DOHH2 (cell line): ENCODE data around the gene SLAIN1.

ENCODE experiments used
- H3F3A ChIP-seq: fragments of 200-600 bp; sonication (generic), shearing (Covaris generic); 2 replicates; pipeline ENCODE4 v1.6.0; 2016; ENCODE audit warnings: antibody characterized with exemption, mild to moderate bottlenecking; ENCODE audit not compliant: control insufficient read depth, insufficient read depth
- H3K27ac ChIP-seq: fragments of 200-600 bp; sonication (generic); 2 replicates; pipeline ENCODE4 v1.5.1; 2014; ENCODE audit warnings: low read depth, mild to moderate bottlenecking, low read length, moderate library complexity
- H3K27me3 ChIP-seq: fragments of 200-600 bp; sonication (generic); 2 replicates; pipeline ENCODE4 v1.6.1; 2014; ENCODE audit warnings: mild to moderate bottlenecking, low read length, mixed read lengths; ENCODE audit not compliant: control insufficient read depth
- H3K36me3 ChIP-seq: fragments of 200-600 bp; sonication (generic); 2 replicates; pipeline ENCODE4 v1.6.1; 2014; ENCODE audit warnings: mild to moderate bottlenecking, low read length, moderate library complexity, mixed read lengths; ENCODE audit not compliant: control insufficient read depth
- H3K4me1 ChIP-seq: fragments of 200-600 bp; sonication (generic); 2 replicates; pipeline ENCODE4 v1.6.1; 2014; ENCODE audit warnings: mild to moderate bottlenecking, low read length, mixed read lengths; ENCODE audit not compliant: control insufficient read depth
- H3K4me2 ChIP-seq: fragments of 200-600 bp; sonication (generic); 2 replicates; pipeline ENCODE4 v1.6.0; 2014; ENCODE audit warnings: mild to moderate bottlenecking, low read length, moderate library complexity
- H3K4me3 ChIP-seq: fragments of 200-600 bp; sonication (generic); 2 replicates; pipeline ENCODE4 v1.5.1; 2014; ENCODE audit warnings: mild to moderate bottlenecking, low read length, mixed read lengths
- H3K79me2 ChIP-seq: fragments of 200-600 bp; sonication (generic); 2 replicates; pipeline ENCODE4 v1.6.1; 2014; ENCODE audit warnings: mild to moderate bottlenecking, low read length, mixed read lengths; ENCODE audit not compliant: control insufficient read depth
- H3K9me2 ChIP-seq: fragments of 200-600 bp; sonication (generic); replicated peaks from 2 replicates; pipeline ENCODE4 v1.6.1; 2014; ENCODE audit warnings: mild to moderate bottlenecking, low read length, mixed read lengths; ENCODE audit not compliant: control insufficient read depth
- H3K9me3 ChIP-seq: fragments of 200-600 bp; sonication (generic); 2 replicates; pipeline ENCODE4 v1.6.1; 2014; ENCODE audit warnings: antibody characterized with exemption, low read length, mixed read lengths; ENCODE audit not compliant: control insufficient read depth, insufficient read depth
- H4K20me1 ChIP-seq: fragments of 200-600 bp; sonication (generic); 2 replicates; pipeline ENCODE4 v1.6.0; 2014; ENCODE audit warnings: low read depth, mild to moderate bottlenecking, antibody characterized with exemption, low read length, moderate library complexity; ENCODE audit not compliant: control insufficient read depth, insufficient read depth
- EZH2phosphoT487 ChIP-seq: fragments of 200-600 bp; sonication (generic); IDR thresholded peaks from 2 replicates; pipeline ENCODE4 v1.6.1; 2017; ENCODE audit warnings: borderline replicate concordance, mild to moderate bottlenecking, antibody characterized with exemption, low read length, moderate library complexity, mixed read lengths
- TF ChIP-seq, protein P1 (sequence below): fragments of 200-600 bp; sonication (generic); IDR thresholded peaks from one replicate; pipeline ENCODE4 v1.5.1; 2014; ENCODE audit warnings: antibody characterized with exemption, mild to moderate bottlenecking, low read depth, low read length; ENCODE audit not compliant: poor library complexity, severe bottlenecking

The SLAIN1 gene

DNA sequence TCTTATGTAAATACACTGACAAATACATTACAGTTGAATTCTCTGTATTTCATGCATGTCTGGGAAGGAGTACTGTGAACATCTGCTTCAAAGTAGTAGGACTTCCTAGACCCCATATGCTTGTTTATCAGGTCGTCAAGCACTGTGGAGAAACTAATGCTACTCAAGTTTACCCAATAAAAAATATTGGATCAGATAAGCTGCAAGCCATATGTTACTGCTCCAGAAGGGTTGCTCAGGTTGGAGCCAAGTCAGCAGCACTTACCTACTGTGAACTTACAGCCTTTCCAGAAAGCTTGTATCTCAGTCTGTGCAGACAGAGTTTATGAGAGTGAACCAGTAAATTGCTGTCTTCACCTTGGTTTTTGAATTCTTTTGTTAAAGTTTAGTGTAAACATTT, 36.2 kb downstream of the SLAIN1 start:
- Histone ChIP-seq H3K36me3 (peaks cover 11% of the 10 kb centered on the region), H3K4me3 (no peak overlapping the region), H4K20me1 (no peaks in the 10 kb centered on the region), H3K4me1 (no peaks in the 10 kb centered on the region), H3F3A (no peaks in the 10 kb centered on the region), H3K4me2 (no peak overlapping the region), H3K27me3 (no peaks in the 10 kb centered on the region), H3K27ac (no peak overlapping the region), H3K79me2 (0 out of 2 replicates have a peak, but pooled peaks cover 2% of the 10 kb centered on the region), H3K9me3 (no peaks in the 10 kb centered on the region), H3K9me2 (no peaks in the 10 kb centered on the region)
- TF ChIP-seq EZH2phosphoT487, result no peak
- TF ChIP-seq, protein P1, sequence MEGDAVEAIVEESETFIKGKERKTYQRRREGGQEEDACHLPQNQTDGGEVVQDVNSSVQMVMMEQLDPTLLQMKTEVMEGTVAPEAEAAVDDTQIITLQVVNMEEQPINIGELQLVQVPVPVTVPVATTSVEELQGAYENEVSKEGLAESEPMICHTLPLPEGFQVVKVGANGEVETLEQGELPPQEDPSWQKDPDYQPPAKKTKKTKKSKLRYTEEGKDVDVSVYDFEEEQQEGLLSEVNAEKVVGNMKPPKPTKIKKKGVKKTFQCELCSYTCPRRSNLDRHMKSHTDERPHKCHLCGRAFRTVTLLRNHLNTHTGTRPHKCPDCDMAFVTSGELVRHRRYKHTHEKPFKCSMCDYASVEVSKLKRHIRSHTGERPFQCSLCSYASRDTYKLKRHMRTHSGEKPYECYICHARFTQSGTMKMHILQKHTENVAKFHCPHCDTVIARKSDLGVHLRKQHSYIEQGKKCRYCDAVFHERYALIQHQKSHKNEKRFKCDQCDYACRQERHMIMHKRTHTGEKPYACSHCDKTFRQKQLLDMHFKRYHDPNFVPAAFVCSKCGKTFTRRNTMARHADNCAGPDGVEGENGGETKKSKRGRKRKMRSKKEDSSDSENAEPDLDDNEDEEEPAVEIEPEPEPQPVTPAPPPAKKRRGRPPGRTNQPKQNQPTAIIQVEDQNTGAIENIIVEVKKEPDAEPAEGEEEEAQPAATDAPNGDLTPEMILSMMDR, result no peak

GRCh38 chr13:77737583-77738200, 40.2 kb downstream of the SLAIN1 start:
- Histone ChIP-seq H4K20me1 (no peaks in the 10 kb centered on the region), H3F3A (no peaks in the 10 kb centered on the region), H3K9me2 (no peaks in the 10 kb centered on the region), H3K36me3 (0 out of 2 replicates have a peak, but pooled peaks cover 2% of the 10 kb centered on the region), H3K4me3 (no peak overlapping the region), H3K4me1 (no peaks in the 10 kb centered on the region), H3K27me3 (no peaks in the 10 kb centered on the region), H3K4me2 (no peak overlapping the region), H3K27ac (no peak overlapping the region), H3K9me3 (no peaks in the 10 kb centered on the region), H3K79me2 (no peaks in the 10 kb centered on the region)
- TF ChIP-seq, protein P1, result no peak
- no peak for TF ChIP-seq EZH2phosphoT487

DNA sequence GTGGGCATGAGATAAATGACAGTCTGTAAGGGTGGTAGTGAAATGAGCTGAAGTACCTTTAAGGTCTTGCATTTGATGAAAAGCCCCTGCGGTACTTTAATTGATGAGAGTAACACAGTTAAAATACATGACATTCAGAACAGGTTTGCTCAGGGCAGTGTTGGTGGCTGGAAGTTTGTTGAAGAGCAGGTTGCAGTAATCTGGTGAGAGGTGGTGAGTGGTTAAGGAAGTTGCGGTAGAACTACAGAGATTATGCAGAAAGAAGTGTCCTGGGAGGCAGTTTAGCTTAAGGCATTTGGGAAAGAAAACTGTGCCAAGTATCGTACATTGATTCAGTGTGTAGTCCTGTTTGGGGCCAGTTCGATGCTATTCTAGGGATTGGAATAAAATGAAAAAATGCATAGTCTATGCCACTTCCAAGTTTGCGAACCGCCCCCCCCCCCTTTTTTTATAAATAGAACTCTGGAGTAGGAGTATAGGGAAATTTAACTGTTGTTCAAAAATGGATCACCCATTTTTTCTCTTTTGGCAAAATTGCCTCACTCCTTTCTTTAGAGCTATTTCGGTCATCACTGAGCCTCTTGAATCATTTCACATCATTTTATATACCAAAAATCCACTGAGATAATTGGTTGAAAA, 42.7 kb downstream of the SLAIN1 start:
- Histone ChIP-seq H3K27me3 (no peaks in the 10 kb centered on the region), H3K4me3 (no peak overlapping the region), H3K79me2 (no peaks in the 10 kb centered on the region), H3F3A (no peaks in the 10 kb centered on the region), H3K9me2 (no peaks in the 10 kb centered on the region), H3K36me3 (peaks cover 11% of the 10 kb centered on the region), H3K4me2 (no peak overlapping the region), H3K27ac (no peak overlapping the region), H3K4me1 (no peaks in the 10 kb centered on the region), H3K9me3 (no peaks in the 10 kb centered on the region), H4K20me1 (no peaks in the 10 kb centered on the region)
- no peak for TF ChIP-seq EZH2phosphoT487
- TF ChIP-seq, protein P1, result no peak
